ENCODE measurements around the gene ELK3. TPM values are rescaled to one million over a fixed set of nuclear protein-coding genes. Genes with fewer than 3 reads are reported as not detected.
A peak's percentile ranks its signal among the peaks of the same experiment; 100 is the strongest.

Gene ELK3
- 4.2 and 5.3 TPM in 2 replicates for total RNA-seq

DNA sequence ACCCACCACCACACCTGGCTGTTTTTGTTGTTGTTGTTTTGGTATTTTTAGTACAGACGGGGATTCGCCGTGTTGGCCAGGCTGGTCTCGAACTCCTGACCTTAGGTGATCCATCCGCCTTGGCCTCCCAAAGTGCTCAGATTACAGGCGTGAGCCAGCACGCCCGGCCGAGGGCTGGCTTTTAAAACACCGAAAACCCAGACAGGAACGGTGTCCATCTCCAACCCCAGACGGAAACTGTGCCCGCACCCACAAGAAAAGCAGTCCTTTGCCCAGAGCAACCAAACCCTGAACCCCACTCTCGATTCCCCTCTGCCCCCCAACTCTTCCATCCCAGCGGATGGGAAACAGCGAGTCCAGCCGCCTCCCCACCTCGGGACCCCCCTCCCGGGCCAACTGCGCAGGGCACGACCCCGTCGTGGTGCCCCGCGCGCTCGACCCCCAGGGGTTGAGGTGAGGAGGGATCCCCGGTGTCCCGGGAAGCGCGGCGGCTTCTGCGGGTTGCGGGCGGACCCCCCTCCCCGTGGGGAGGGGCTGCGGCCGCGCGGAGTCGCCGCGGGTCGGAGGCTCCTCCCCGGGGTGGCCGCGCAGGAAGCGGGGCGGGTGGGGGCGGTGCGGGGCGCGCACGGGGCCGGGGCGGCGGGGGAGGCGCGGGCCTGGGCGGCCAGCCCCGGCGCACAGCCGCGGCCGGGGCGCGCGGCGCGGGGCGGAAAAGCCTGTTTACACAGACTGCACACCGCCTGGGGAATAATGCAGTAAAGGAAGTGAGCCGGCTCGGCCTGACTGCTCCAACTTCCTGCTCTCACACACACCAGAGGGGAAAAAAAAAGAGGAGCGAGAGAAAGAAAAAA is at the start of gene ELK3:
TSS of gene ELK3 (plus strand) at position 651 of the 851 bp plus-strand sequence.
- TF ChIP-seq, protein P1, sequence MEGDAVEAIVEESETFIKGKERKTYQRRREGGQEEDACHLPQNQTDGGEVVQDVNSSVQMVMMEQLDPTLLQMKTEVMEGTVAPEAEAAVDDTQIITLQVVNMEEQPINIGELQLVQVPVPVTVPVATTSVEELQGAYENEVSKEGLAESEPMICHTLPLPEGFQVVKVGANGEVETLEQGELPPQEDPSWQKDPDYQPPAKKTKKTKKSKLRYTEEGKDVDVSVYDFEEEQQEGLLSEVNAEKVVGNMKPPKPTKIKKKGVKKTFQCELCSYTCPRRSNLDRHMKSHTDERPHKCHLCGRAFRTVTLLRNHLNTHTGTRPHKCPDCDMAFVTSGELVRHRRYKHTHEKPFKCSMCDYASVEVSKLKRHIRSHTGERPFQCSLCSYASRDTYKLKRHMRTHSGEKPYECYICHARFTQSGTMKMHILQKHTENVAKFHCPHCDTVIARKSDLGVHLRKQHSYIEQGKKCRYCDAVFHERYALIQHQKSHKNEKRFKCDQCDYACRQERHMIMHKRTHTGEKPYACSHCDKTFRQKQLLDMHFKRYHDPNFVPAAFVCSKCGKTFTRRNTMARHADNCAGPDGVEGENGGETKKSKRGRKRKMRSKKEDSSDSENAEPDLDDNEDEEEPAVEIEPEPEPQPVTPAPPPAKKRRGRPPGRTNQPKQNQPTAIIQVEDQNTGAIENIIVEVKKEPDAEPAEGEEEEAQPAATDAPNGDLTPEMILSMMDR (IDR thresholded peaks at IDR 0.05; ENCODE audit: insufficient read depth, low read length, severe bottlenecking) = no peak
- peak within 1 kb of the TSS; percentile 90 for H3K4me3 ChIP-seq (ENCODE audit: low read depth, low read length)
- no peaks in the 10 kb centered on the region for H3K27me3 ChIP-seq (ENCODE audit: control insufficient read depth, insufficient read depth, low read length)
- DNase-seq (ENCODE audit: low read depth) (peak; percentile 72), FAIRE-seq (no peak)
- H3K36me3 ChIP-seq (ENCODE audit: control insufficient read depth, insufficient read depth, low read length) = no peaks in the 10 kb centered on the region

DNA sequence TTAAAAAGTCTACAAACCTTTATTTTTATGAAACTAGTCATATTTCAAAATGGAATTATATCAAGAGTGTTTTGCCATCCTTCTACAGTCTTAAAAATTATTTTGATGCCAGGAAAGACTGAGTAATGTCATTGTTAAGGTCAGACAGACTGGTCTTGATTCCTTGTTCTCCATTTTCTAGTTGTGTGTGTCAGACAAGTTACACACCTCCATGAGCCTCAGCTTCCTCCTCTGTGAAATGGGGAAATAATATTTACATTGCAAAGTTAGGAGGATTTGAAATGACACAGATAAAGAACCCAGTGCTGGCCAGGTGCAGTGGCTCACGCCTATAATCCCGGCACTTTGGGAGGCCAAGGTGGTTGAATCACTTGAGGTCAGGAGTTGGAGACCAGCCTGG is 47.4 kb upstream of the ELK3 start:
- H3K27me3 ChIP-seq (ENCODE audit: control insufficient read depth, insufficient read depth, low read length) = no peaks in the 10 kb centered on the region
- H3K36me3 ChIP-seq (ENCODE audit: control insufficient read depth, insufficient read depth, low read length) = no peaks in the 10 kb centered on the region
- DNase-seq (ENCODE audit: low read depth) (no peak), FAIRE-seq (no peak)
- TF ChIP-seq, protein P1 (IDR thresholded peaks at IDR 0.05; ENCODE audit: insufficient read depth, low read length, severe bottlenecking) = no peak
- H3K4me3 ChIP-seq (ENCODE audit: low read depth, low read length) = no peak overlapping the region

DNA sequence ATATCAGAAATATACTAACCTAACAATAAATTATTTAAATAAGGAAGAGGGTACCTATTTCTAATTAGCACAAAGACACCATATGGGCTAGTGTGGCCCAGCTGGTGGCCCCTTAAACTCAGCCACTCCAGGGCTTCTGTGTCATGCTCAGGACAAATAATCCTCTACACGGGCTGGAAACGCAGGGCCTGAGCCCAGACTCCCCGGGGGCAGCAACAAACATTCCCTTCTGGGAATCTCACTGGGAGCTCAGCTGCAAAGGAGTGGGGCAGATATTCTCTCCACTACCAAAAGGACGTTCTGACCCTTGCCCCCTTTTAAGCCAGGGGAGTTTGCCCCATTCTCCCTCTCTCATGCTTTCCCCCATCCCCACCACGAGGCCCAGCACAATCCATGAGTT is 43.7 kb upstream of the ELK3 start:
- no peak for FAIRE-seq
- Histone ChIP-seq H3K4me3 (ENCODE audit: low read depth, low read length) (no peak overlapping the region), H3K27me3 (ENCODE audit: control insufficient read depth, insufficient read depth, low read length) (no peaks in the 10 kb centered on the region), H3K36me3 (ENCODE audit: control insufficient read depth, insufficient read depth, low read length) (no peaks in the 10 kb centered on the region)
- TF ChIP-seq, protein P1 (IDR thresholded peaks at IDR 0.05; ENCODE audit: insufficient read depth, low read length, severe bottlenecking) = no peak
- no peak for DNase-seq (ENCODE audit: low read depth)

DNA sequence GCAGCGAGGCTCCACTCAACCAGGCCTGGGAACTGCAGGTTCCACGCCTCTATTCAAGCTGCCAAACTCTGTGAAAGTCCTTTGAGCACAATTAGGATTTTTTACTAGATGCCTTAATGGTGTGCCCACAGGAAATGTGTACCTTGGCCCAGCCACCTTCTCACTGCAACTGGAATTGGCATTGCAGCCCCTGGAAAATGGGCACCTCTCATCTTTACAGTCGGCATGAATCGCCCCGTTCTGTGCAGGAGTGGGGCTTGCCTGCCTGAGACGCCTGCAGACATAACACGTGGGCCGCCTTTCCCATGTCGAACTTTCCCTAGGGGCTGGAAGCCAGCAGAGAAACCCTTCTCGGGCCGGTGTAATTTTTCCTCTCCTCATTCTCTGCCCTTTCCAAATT is 42.0 kb upstream of the ELK3 start:
- H3K36me3 ChIP-seq (ENCODE audit: control insufficient read depth, insufficient read depth, low read length) = no peaks in the 10 kb centered on the region
- no peak overlapping the region for H3K4me3 ChIP-seq (ENCODE audit: low read depth, low read length)
- H3K27me3 ChIP-seq (ENCODE audit: control insufficient read depth, insufficient read depth, low read length) = no peaks in the 10 kb centered on the region
- no peak for FAIRE-seq
- TF ChIP-seq, protein P1 (IDR thresholded peaks at IDR 0.05; ENCODE audit: insufficient read depth, low read length, severe bottlenecking) = no peak
- no peak for DNase-seq (ENCODE audit: low read depth)

DNA sequence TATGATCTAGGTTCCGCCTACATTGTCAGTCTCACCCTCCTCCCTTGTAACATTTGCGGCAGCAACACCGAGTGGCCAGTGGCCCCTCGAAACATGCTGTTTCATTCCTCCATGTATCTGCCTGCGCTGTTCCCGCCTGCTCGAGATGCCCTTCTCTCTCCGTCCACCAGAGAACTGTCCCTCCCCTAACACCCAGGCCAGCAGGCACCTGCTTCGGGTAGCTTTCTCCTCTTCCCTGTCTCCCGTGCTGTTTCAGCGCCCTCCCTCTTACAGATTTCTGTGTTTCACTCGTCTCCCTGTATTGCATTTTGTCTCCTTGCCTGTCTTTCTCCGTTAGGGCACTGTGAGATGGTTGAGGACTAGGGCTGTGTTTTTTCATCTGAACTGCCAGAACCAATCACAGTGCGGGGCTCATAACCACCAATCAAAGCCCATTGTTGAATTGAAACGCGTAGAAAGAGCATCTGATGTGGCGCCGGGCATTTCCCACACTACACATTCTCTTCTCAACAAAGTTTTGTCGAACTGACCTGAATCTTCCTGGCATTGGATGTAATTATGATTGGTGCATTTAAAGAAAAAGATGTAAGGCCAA is 40.9 kb upstream of the ELK3 start:
- TF ChIP-seq, protein P1 (IDR thresholded peaks at IDR 0.05; ENCODE audit: insufficient read depth, low read length, severe bottlenecking) = no peak
- Histone ChIP-seq H3K36me3 (ENCODE audit: control insufficient read depth, insufficient read depth, low read length) (no peaks in the 10 kb centered on the region), H3K4me3 (ENCODE audit: low read depth, low read length) (no peak overlapping the region), H3K27me3 (ENCODE audit: control insufficient read depth, insufficient read depth, low read length) (no peaks in the 10 kb centered on the region)
- FAIRE-seq (peak; percentile 40), DNase-seq (ENCODE audit: low read depth) (no peak)

All from bronchial epithelial cell (primary cell).